UCSD-AML1 (cell line): ENCODE data around the gene TAOK2.
"Not testable (repeated sequence)": the region's sequence is repeated elsewhere in the genome, so short reads cannot be mapped to it uniquely, and the experiment has no call there.

Source experiments
- DNase-seq: peaks from one replicate; lab custom pipeline; 2025; ENCODE audit not compliant: unreplicated experiment; lab: John Stamatoyannopoulos, UW

Gene TAOK2

GRCh38 chr16:30003670-30004423 lies 30.2 kb downstream of the TAOK2 start:
- no peak for DNase-seq

DNA sequence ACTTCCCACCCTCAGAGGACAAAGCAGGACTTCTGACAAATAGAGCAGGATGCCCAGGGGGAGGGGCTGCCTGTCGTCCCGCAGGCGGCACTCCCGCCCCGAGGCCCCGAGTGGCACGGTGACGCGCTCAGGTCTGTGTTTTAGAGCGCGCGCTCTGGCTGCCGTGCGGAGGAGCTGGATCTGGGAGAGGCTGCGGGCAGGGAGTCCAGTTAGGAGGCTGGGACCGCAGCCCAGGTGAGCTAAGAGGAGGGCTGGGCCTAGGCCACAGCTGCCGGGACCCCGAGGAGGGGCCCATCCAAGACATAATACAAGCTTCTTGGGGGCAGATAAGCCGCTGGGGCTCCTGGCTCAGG lies 30.7 kb downstream of the TAOK2 start:
- no peak for DNase-seq

DNA sequence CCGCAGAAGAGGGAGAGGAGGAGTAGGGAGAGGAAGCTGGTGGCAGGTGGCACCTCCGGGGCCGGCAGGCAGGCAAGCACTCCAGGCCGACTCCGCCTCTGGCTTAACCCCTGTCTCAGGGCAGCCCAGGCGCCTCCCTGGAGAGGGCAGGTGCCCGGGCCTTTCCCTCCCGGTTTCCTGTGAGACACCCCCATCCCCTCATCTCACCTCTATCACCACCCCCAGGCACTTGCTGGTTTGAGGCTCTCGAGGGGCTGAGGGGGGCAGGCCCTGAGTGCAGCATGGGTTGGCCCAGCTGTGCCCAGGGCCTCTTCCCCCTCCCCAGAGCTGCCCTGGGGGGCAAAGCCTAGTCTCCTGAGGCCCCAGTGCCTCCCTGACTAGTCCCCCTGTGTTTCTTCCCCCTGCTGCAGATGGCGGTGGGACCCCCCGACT lies 31.2 kb downstream of the TAOK2 start:
- DNase-seq, result no peak

DNA sequence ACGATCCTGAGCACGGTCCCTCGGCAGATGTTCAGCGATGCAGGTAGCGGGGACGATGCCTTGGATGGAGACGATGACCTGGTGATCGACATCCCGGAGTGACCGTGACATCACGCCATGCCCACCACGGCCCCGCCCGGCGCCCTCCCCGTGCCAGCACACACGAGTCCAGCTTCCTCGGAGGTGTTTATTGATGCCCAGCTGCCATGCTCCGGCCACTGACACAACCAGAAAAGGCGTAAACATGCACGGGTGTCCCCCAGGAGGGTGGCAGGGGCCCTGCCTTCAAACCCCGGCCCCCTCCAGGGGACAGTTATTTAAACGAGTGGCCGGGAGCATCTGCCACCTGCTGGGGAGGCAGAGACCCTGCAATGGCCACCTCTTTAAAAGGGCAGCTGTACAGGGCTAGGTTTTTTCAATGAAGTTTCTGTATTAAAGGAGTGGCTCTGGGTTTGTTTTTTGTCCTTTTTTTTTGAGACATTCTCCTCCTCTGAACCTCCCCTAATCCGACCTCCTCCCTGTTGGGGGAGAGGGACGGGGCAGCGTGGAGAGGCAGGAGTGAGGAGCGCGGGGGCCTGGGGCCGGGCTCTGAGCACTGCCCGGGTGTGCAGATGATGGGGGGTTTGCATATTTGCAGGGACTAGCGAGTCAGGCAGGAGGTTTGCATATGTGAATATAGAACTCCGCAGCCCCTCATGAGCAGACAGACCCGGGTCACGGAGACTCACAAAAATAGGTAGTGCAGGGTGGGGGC lies 31.9 kb downstream of the TAOK2 start:
- DNase-seq, result no peak

DNA sequence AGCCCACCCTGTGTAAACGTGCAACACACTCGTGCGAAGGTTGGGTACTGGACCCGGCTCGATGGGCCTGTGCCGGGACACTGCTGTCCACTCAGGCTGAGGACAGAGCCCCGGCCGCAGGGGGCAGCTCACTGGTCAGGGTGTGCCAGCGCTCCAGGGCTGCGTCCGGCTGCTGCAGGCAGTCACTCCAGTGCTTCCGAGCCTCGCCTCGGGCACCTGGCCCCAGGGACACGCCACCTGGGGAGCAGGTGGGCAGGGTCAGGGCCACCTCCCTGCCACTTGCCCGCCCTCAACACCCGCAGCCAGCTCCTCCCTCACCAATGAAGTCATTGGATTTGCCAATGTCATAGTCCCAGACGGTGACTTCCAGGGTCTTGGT lies 32.4 kb downstream of the TAOK2 start:
- DNase-seq, result no peak

GRCh38 chr16:30006659-30007377 lies 33.1 kb downstream of the TAOK2 start:
- DNase-seq, result no peak

- DNase-seq, result no peak
Measured at GRCh38 chr16:30007378-30007895, 33.8 kb downstream of the TAOK2 start.

- no peak for DNase-seq
Measured at GRCh38 chr16:30009085-30009862, 35.6 kb downstream of the TAOK2 start.

DNA sequence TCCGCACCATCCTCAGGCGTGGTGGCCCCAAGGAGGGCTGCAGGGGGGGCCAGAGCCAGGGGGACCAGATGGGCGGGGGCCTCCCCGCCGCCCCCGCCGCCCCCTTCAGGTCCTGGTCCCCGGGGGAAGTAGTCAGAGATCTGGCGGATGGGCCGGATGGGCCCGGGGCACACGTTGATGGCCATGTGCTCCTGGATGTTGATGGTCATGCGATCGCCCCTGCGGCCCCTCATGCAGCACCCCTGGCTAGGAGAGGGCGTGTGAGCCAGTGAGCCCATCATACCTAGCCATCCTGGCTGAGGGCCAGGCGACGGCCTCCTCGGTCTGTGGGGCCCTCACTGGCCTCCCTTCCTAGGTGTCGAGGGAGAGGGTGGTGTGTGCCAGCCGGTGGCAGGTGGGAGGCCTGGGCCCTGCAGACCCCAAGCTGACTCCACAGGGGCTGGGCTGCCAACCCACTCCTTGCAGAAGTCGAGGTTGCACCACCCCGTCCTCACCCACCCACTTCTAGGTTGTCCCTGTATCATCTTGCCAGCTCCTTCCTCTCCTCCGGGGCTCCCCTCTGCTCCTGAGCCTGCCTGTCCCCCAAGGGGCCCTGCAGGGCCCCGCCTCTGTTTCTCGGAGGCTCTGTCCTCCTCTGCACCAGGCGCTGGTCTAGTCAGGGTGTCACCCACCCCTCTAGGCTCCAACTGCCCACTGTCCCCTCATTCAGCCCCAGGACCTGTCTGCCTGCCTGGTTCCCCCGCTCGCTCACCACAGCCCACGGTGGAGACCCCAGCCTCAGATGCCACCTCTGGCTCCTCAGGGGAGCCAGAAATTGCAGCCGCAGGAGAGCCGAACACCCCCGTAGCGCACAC lies 36.5 kb downstream of the TAOK2 start:
- DNase-seq, result no peak

DNA sequence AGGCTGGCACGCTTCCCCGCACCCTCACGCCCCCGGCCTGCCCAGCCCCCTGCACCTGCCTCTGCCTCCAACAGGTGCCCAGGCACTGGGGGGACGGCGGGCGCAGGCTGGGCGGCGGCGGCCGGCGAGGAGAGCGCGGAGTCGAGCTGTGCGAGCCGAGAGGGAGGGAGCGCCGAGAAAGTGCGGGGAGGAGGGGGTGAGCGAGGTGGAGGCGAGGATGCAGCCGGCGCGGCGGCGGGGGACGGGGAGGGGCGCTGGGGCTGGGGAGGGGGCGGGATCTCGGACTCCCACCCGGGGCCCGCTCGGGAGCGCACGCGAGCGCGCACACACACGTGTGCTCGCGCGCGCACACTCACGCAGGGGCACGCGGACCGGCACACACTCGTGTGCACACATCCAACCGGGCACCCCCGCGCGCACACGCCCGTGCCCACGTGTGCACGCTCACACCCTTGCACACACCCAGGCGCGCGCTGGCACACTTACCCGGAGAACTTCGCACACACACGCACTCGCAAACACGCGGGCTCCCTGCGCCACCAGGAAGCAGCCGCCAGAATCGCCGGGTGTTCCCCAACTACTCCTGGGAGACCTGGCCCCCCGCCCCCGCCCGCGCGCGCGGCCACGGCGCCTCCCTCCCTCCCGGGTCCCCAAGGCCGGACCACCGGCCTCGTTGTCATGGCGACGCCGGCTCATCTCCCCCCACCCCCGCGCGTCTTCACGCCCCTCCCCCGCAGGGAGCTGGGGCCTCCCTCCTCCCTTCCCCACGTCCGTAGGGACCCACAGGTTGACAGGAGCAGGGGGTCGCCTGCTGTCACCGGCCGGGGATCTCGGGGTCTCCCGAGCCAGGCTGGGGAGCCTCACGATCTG lies 37.4 kb downstream of the TAOK2 start, which contains the start of gene DOC2A:
Gene DOC2A (minus strand): TSS at position 184 of the 870 bp plus-strand sequence. CDS start 805 bp downstream, outside the sequence.
- no peak for DNase-seq

DNA sequence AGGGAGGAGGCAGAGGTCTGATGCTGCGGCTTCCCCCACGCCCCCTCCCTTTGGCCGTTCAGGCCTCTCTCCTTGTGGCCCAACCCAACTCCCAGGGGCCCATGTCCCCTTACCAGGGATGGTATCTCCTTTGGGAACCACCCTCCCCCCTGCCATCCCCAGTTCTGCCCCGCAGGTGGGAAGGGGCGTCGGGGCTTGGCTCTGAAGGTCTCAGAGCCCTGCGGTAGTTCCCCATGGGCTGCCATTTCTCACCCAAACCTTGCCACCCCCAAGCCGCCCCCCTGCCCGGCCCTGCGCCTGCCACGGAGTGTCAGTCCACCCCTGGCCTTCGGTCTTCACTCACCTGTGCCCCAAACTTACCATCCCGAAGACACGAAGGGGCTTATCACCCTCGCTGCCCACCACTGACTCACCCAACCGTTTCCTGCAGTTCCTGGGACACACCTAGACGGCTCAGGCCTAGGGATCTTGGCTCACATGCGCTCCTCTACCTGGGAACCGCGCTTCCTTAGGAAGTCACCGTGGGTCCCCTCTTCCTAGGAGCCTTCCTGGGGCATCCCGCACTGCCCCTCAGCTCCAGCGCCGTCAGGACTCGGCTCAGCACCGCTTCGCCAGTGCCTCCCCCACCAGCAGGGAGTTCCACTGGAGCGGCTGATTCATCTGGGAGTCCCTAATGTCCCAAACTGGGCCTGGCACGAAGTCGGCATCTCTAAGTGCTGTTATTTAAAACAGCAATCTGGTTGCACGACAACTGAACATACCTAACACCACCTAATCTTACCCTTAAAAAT lies 38.2 kb downstream of the TAOK2 start:
- DNase-seq, result no peak

DNA sequence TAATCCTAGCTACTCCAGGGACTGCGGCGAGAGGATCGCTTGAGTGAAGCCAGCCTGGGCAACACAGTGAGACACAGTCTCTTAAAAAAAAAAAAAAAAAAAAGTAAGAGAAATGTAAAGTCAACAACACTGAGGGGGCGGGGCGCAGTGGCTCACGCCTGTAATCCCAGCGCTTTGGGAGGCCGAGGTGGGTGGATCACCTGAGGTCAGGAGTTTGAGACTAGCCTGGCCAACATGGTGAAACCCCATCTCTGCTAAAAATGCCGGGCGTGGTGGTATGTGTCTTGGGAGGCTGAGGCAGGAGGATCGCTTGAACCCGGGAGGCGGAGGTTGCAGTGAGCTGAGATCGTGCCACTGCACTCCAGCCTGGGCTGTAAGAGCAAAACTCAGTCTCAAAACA lies 38.9 kb downstream of the TAOK2 start:
- not testable (repeated sequence) for DNase-seq

DNA sequence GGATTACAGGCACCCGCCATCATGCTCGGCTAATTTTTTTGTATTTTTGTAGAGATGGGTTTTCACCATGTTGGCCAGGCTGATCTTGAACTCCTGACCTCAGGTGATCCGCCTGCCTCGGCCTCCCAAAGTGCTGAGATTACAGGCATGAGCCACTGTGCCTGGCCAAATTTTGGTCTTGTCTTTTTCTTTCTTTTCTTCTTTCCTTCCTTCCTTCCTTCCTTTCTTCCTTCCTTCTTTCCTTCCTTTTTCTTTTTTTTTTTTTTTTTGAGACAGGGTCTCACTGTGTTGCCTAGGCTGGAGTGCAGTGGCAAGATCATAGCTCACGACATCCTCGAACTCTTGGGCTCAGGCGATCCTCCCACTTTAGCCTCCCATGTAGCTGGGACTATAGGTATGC lies 41.8 kb downstream of the TAOK2 start:
- DNase-seq, result not testable (repeated sequence)

GRCh38 chr16:30016555-30017276 lies 43.0 kb downstream of the TAOK2 start:
- DNase-seq, result no peak

- DNase-seq, result no peak
Measured at GRCh38 chr16:30017277-30017656, 43.6 kb downstream of the TAOK2 start.

DNA sequence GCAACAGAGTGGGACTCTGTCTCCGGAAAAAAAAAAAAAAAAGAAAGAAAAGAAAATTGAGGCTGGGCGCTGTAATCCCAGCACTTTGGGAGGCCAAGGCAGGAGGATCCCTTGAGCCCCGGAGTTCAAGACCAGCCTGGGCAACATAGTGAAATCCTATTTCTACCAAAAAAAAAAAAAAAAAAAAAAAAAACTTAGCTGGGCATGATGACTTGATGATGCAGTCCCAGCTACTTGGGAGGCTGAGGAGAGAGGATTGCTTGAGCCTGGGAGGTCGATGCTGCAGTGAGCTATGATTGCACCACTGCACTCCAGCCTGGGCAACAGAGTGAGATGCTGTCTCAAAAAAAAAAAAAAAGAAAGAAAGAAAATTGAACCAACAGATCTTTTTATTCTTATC lies 44.3 kb downstream of the TAOK2 start:
- not testable (repeated sequence) for DNase-seq

- no peak for DNase-seq
Measured at GRCh38 chr16:30018731-30019158, 45.1 kb downstream of the TAOK2 start.
